ENCODE results near the gene PRDM5.
A peak's percentile ranks its signal among the peaks of the same experiment; 100 is the strongest.
"Not testable (repeated sequence)": the region's sequence is repeated elsewhere in the genome, so short reads cannot be mapped to it uniquely, and the experiment has no call there.

The PRDM5 gene

GRCh38 chr4:120699354-120699753, 223.2 kb downstream of the PRDM5 start:
- no peak for DNase-seq

- peak; percentile 66 for DNase-seq
Observed at GRCh38 chr4:120694973-120695372, 227.6 kb downstream of the PRDM5 start.

GRCh38 chr4:120693816-120694215, 228.7 kb downstream of the PRDM5 start:
- DNase-seq: no peak

- DNase-seq: peak; percentile 86
Observed at GRCh38 chr4:120692964-120693363, 229.6 kb downstream of the PRDM5 start.

- no peak for DNase-seq
Observed at GRCh38 chr4:120691536-120691935, 231.0 kb downstream of the PRDM5 start.

- DNase-seq: peak; percentile 35
Observed at GRCh38 chr4:120691106-120691505, 231.4 kb downstream of the PRDM5 start.

GRCh38 chr4:120688791-120689190, 233.7 kb downstream of the PRDM5 start:
- DNase-seq: no peak

GRCh38 chr4:120685756-120686278, 236.7 kb downstream of the PRDM5 start:
- peak; percentile 15 for DNase-seq

- DNase-seq: no peak
Observed at GRCh38 chr4:120683897-120684540, 238.5 kb downstream of the PRDM5 start.

GRCh38 chr4:120682981-120683380, 239.5 kb downstream of the PRDM5 start:
- peak; percentile 10 for DNase-seq

- DNase-seq: no peak
Observed at GRCh38 chr4:120680647-120681228, 241.8 kb downstream of the PRDM5 start.

- DNase-seq: no peak
Observed at GRCh38 chr4:120673696-120674095, 248.8 kb downstream of the PRDM5 start.

- peak; percentile 33 for DNase-seq
Observed at GRCh38 chr4:120672558-120673147, 249.9 kb downstream of the PRDM5 start.

- DNase-seq: no peak
Observed at GRCh38 chr4:120672076-120672475, 250.4 kb downstream of the PRDM5 start.

- DNase-seq: no peak
Observed at GRCh38 chr4:120671538-120671937, 251.0 kb downstream of the PRDM5 start.

GRCh38 chr4:120667102-120667501, 255.4 kb downstream of the PRDM5 start:
- no peak for DNase-seq

- no peak for DNase-seq
Observed at GRCh38 chr4:120664851-120665250, 257.7 kb downstream of the PRDM5 start.

GRCh38 chr4:120659616-120660170, 262.8 kb downstream of the PRDM5 start:
- DNase-seq: no peak

GRCh38 chr4:120658772-120659171, 263.8 kb downstream of the PRDM5 start:
- no peak for DNase-seq

GRCh38 chr4:120653804-120654573, 268.5 kb downstream of the PRDM5 start:
- DNase-seq: no peak

GRCh38 chr4:120648336-120648735, 274.2 kb downstream of the PRDM5 start:
- not testable (repeated sequence) for DNase-seq

All from fibroblast of skin of scalp (primary cell).